CD1c-positive myeloid dendritic cell (primary cell): Measurements from ENCODE around the gene AARS1.
"Not testable (repeated sequence)": the region's sequence is repeated elsewhere in the genome, so short reads cannot be mapped to it uniquely, and the experiment has no call there.

ENCODE experiments used
- DNase-seq: peaks from one replicate; pipeline ENCODE4 v3.0.0-alpha.2; 2016; ENCODE audit errors: extremely low spot score

The AARS1 gene

GRCh38 chr16:70289229-70290094, at the start of gene AARS1:
Gene AARS1, minus strand, starts transcription at chr16:70289506. Its CDS starts 6,743 bp downstream, at chr16:70282763.
- DNase-seq = peak; percentile 98

GRCh38 chr16:70337814-70338213, 48.5 kb upstream of the AARS1 start:
- DNase-seq = no peak

- DNase-seq = not testable (repeated sequence)
These were observed 43.4 kb upstream of the AARS1 start for GRCh38 chr16:70332728-70333127.

GRCh38 chr16:70331588-70332358, 42.5 kb upstream of the AARS1 start:
- no peak for DNase-seq

- DNase-seq = no peak
These were observed 41.8 kb upstream of the AARS1 start for GRCh38 chr16:70331091-70331490.

- DNase-seq = no peak
These were observed 35.9 kb upstream of the AARS1 start for GRCh38 chr16:70324998-70325747.

GRCh38 chr16:70320121-70320520, 30.8 kb upstream of the AARS1 start:
- DNase-seq = no peak

GRCh38 chr16:70307726-70308125, 18.4 kb upstream of the AARS1 start:
- not testable (repeated sequence) for DNase-seq

GRCh38 chr16:70306880-70307279, 17.6 kb upstream of the AARS1 start:
- no peak for DNase-seq

GRCh38 chr16:70304892-70305448, 15.7 kb upstream of the AARS1 start:
- no peak for DNase-seq

GRCh38 chr16:70302745-70303144, 13.4 kb upstream of the AARS1 start:
- DNase-seq = no peak

GRCh38 chr16:70301121-70301520, 11.8 kb upstream of the AARS1 start:
- no peak for DNase-seq

GRCh38 chr16:70298988-70299938, 10.0 kb upstream of the AARS1 start, which contains the start of gene DDX19B:
Gene DDX19B, plus strand, starts transcription at chr16:70299186. Its CDS starts 112 bp downstream, at chr16:70299298.
- DNase-seq = peak; percentile 79

GRCh38 chr16:70295634-70296033, 6.3 kb upstream of the AARS1 start:
- DNase-seq = no peak

GRCh38 chr16:70294385-70295025, 5.2 kb upstream of the AARS1 start:
- DNase-seq = no peak

- not testable (repeated sequence) for DNase-seq
These were observed 2.8 kb upstream of the AARS1 start for GRCh38 chr16:70292148-70292547.

- no peak for DNase-seq
These were observed 1.7 kb upstream of the AARS1 start for GRCh38 chr16:70290949-70291519.

GRCh38 chr16:70287304-70287971, 1.9 kb downstream of the AARS1 start:
- not testable (repeated sequence) for DNase-seq

GRCh38 chr16:70276392-70276791, 12.9 kb downstream of the AARS1 start:
- no peak for DNase-seq
